K562 (cell line): Measurements from ENCODE around the gene HELZ. TPM values are rescaled to one million over a fixed set of nuclear protein-coding genes. Genes with fewer than 3 reads are reported as not detected.
A peak's percentile ranks its signal among the peaks of the same experiment; 100 is the strongest.

Experiments used
- ATAC-seq: fragments of 200-7000 bp; cut with Tn5 transposase; 3 replicates; pipeline ENCODE4 v1.9.1; 2020; ENCODE audit warnings: moderate library complexity
- BruUV-seq: library from RNA; stranded (reverse); fragments of 400-500 nt; replicated peaks from 2 replicates; lab custom pipeline; 2021; lab: Mats Ljungman, UMichigan
- CTCF ChIA-PET: fragments of 300-600 bp; formaldehyde crosslinking; extraction: SDS; loops from one replicate; lab custom pipeline; 2021; ENCODE audit warnings: low intra/inter-chr PET ratio; lab: Yijun Ruan, JAX
- POLR2A ChIA-PET: fragments of 300-600, 350-650 bp; sonication (Branson Sonifier 250); formaldehyde crosslinking; extraction: SDS; loops from one replicate; lab custom pipeline; 2021; ENCODE audit warnings: antibody characterized with exemption, inconsistent platforms; lab: Yijun Ruan, JAX
- DNase-seq, 4 experiments: peaks; one replicate each; pipeline versions ENCODE4 v3.0.0 to v3.0.0-alpha.2; 2011 to 2018; ENCODE audit warnings: low spot score in 3 of 4, mixed read lengths in 3 of 4; ENCODE audit errors: extremely low read depth in 1 of 4
- FAIRE-seq: peaks from 2 replicates; lab custom pipeline; 2011; peaks lifted over from hg19 to GRCh38; lab: Jason Lieb, UNC
- H2AFZ ChIP-seq: 2 replicates; pipeline ENCODE4 v1.6.0; 2011; ENCODE audit warnings: low read depth, low read length, control low read depth, inconsistent platforms
- H3K27ac ChIP-seq: fragments of 200-600 bp; 3 replicates; pipeline ENCODE4 v1.8.0; 2011; ENCODE audit warnings: low read depth, mild to moderate bottlenecking, control low read depth, inconsistent platforms, low read length, moderate library complexity, mixed read lengths; ENCODE audit errors: extremely low read depth
- H3K27me3 ChIP-seq, 2 experiments: fragments of 300-600 bp in 1 of 2; 2 replicates in 1 of 2; 3 replicates in 1 of 2; pipeline versions ENCODE4 v1.6.0 to v1.8.0; 2011; ENCODE audit warnings: inconsistent platforms in 2 of 2, low read length in 2 of 2, mild to moderate bottlenecking in 1 of 2, mixed read lengths in 1 of 2, moderate library complexity in 1 of 2; ENCODE audit not compliant: control insufficient read depth in 2 of 2, insufficient read depth in 2 of 2
- H3K36me3 ChIP-seq: fragments of 300-600 bp; 3 replicates; pipeline ENCODE4 v1.8.0; 2011; ENCODE audit warnings: mild to moderate bottlenecking, low read length, inconsistent platforms; ENCODE audit not compliant: control insufficient read depth, insufficient read depth
- H3K4me1 ChIP-seq, 2 experiments: fragments of 200-600 bp in 1 of 2; replicated peaks in 1 of 2; 2 replicates in 1 of 2; 3 replicates in 1 of 2; pipeline versions ENCODE4 v1.5.1 to v1.8.0; 2011; ENCODE audit warnings: inconsistent platforms in 2 of 2, low read length in 2 of 2, mild to moderate bottlenecking in 1 of 2, mixed read lengths in 1 of 2, moderate library complexity in 1 of 2; ENCODE audit not compliant: control insufficient read depth in 2 of 2, insufficient read depth in 2 of 2
- H3K4me2 ChIP-seq: 2 replicates; pipeline ENCODE4 v1.6.1; 2011; ENCODE audit warnings: low read length, control low read depth, inconsistent platforms, mixed read lengths; ENCODE audit not compliant: insufficient read depth
- H3K4me3 ChIP-seq: fragments of 200-600 bp; sonication (generic), shearing (Covaris generic); 2 replicates; pipeline ENCODE4 v1.5.1; 2016; ENCODE audit warnings: control low read depth, inconsistent platforms
- H3K79me2 ChIP-seq: fragments of 200-600 bp; 3 replicates; pipeline ENCODE4 v1.8.0; 2011; ENCODE audit warnings: low read length, inconsistent platforms; ENCODE audit not compliant: control insufficient read depth, insufficient read depth
- H3K9ac ChIP-seq, 2 experiments: 2 replicates each; pipeline versions ENCODE4 v1.6.0 to v1.6.1; 2011; ENCODE audit warnings: low read depth in 2 of 2, low read length in 2 of 2, control low read depth in 1 of 2, inconsistent platforms in 1 of 2, mild to moderate bottlenecking in 1 of 2, mixed read lengths in 1 of 2; ENCODE audit not compliant: insufficient read depth in 1 of 2
- H3K9me1 ChIP-seq: one replicate; pipeline ENCODE4 v1.6.0; 2011; ENCODE audit warnings: inconsistent platforms, mild to moderate bottlenecking, low read length, moderate library complexity; ENCODE audit not compliant: control insufficient read depth, insufficient read depth
- H3K9me3 ChIP-seq: replicated peaks from 2 replicates; pipeline ENCODE4 v1.5.1; 2011; ENCODE audit warnings: low read depth, low read length, inconsistent platforms; ENCODE audit not compliant: control insufficient read depth, insufficient read depth
- H4K20me1 ChIP-seq: replicated peaks from 2 replicates; pipeline ENCODE4 v1.6.1; 2011; ENCODE audit warnings: low read length, inconsistent platforms, mixed read lengths; ENCODE audit not compliant: control insufficient read depth, insufficient read depth
- ARID1B ChIP-seq: fragments of 450-650 bp; IDR thresholded peaks from 2 replicates; pipeline ENCODE4 v1.6.1; 2016; ENCODE audit warnings: antibody characterized with exemption, mild to moderate bottlenecking, inconsistent platforms
- ATF3 ChIP-seq, 2 experiments: fragments of 450-650 bp in 1 of 2; sonication (generic) in 1 of 2; formaldehyde crosslinking in 1 of 2; IDR thresholded peaks in 1 of 2; conservative IDR thresholded peaks in 1 of 2; 2 replicates each; pipeline versions ENCODE4 v1.6.1 to v1.8.1; 2016 to 2023; ENCODE audit warnings: mild to moderate bottlenecking in 2 of 2, moderate library complexity in 2 of 2, inconsistent platforms in 1 of 2, missing genetic modification reagents in 1 of 2
- BCOR ChIP-seq: fragments of 450-650 bp; IDR thresholded peaks from 2 replicates; pipeline ENCODE4 v1.6.1; 2016
- BHLHE40 ChIP-seq: IDR thresholded peaks from 2 replicates; pipeline ENCODE4 v1.6.1; 2011; ENCODE audit warnings: low read length, improper control_type of control experiment
- DPF2 ChIP-seq: fragments of 450-650 bp; IDR thresholded peaks from 2 replicates; pipeline ENCODE4 v1.6.1; 2016
- FUS ChIP-seq: fragments of 200-400 bp; formaldehyde crosslinking; optimal IDR thresholded peaks from 2 replicates; pipeline ENCODE3; 2017; ENCODE audit warnings: low read depth, low read length
- HDAC3 ChIP-seq: fragments of 450-650 bp; IDR thresholded peaks from 2 replicates; pipeline ENCODE4 v1.6.1; 2018; ENCODE audit warnings: borderline replicate concordance, mild to moderate bottlenecking, moderate library complexity; ENCODE audit not compliant: partially characterized antibody
- HDAC8 ChIP-seq: fragments of 450-650 bp; IDR thresholded peaks from 2 replicates; pipeline ENCODE4 v1.6.1; 2016; ENCODE audit warnings: mild to moderate bottlenecking, missing genetic modification characterization, moderate library complexity, missing compliant biosample characterization
- IRF2 ChIP-seq: sonication (generic); formaldehyde crosslinking; IDR thresholded peaks from 2 replicates; pipeline ENCODE4 v1.8.1; 2022; ENCODE audit warnings: mild to moderate bottlenecking, missing genetic modification reagents
- KLF13 ChIP-seq: fragments of 450-650 bp; IDR thresholded peaks from 2 replicates; pipeline ENCODE4 v1.6.1; 2016; ENCODE audit warnings: missing genetic modification characterization, low read depth, mild to moderate bottlenecking, missing compliant biosample characterization, moderate library complexity, borderline replicate concordance
- L3MBTL2 ChIP-seq: fragments of 450-650 bp; IDR thresholded peaks from 2 replicates; pipeline ENCODE4 v1.6.1; 2016; ENCODE audit warnings: mild to moderate bottlenecking, moderate library complexity
- NEUROD1 ChIP-seq: fragments of 150-350 bp; IDR thresholded peaks from 2 replicates; pipeline ENCODE4 v1.6.1; 2014; ENCODE audit warnings: borderline replicate concordance, low read length, low read depth; ENCODE audit not compliant: partially characterized antibody
- NFIX ChIP-seq: fragments of 250-450 bp; sonication (Bioruptor Pico); IDR thresholded peaks from 2 replicates; pipeline ENCODE4 v1.4.0; 2020; ENCODE audit warnings: low read depth, mild to moderate bottlenecking, moderate library complexity
- PRPF4 ChIP-seq: fragments of 200-400 bp; formaldehyde crosslinking; IDR thresholded peaks from one replicate; pipeline ENCODE4 v1.6.1; 2017; ENCODE audit warnings: low read length, low read depth, mild to moderate bottlenecking; ENCODE audit not compliant: insufficient read depth, poor library complexity, severe bottlenecking
- SMARCA4 ChIP-seq: fragments of 450-650 bp; IDR thresholded peaks from 2 replicates; pipeline ENCODE4 v1.6.1; 2016
- UBTF ChIP-seq, 2 experiments: IDR thresholded peaks; 2 replicates each; pipeline ENCODE4 v1.6.1; 2012; ENCODE audit warnings: improper control_type of control experiment in 2 of 2, low read depth in 2 of 2, low read length in 2 of 2, borderline replicate concordance in 1 of 2
- ZBTB7A ChIP-seq: IDR thresholded peaks from 2 replicates; pipeline ENCODE4 v1.6.1; 2011; ENCODE audit warnings: low read depth, mild to moderate bottlenecking, low read length, moderate library complexity, borderline replicate concordance; ENCODE audit not compliant: control insufficient read depth
- ZNF282 ChIP-seq: sonication (generic); formaldehyde crosslinking; IDR thresholded peaks from 2 replicates; pipeline ENCODE4 v1.8.1; 2023; ENCODE audit warnings: missing genetic modification reagents
- WGBS: fragments of 100-300 bp; shearing (Covaris generic); methylation state at CpG from one replicate; pipeline ENCODE4 v1.1.6; 2016; ENCODE audit warnings: low coverage, mixed read lengths; ENCODE audit not compliant: insufficient coverage; ENCODE audit errors: missing lambda C conversion rate; 5-methylcytosine and 5-hydroxymethylcytosine counted together
- in situ Hi-C: fragments of 300-500 bp; cut with MboI; formaldehyde crosslinking; loops from 4 replicates; pipeline ENCODE4 v1.15.0; 2018; ENCODE audit warnings: inconsistent platforms, mixed read lengths
- intact Hi-C: fragments of 100-400 bp; cut with micrococcal nuclease; formaldehyde crosslinking; loops from 2 replicates; pipeline ENCODE4 v1.14.2; 2022
- polyA plus RNA-seq, 8 experiments: library from polyadenylated mRNA; depleted of rRNA in 4 of 8; stranded (reverse) in 5 of 8; unstranded in 3 of 8; fragments of >200 nt; fragmentation: Nextera tagmentation in 2 of 8; fragmentation: Illumina TruSeq in 1 of 8; extraction: Ambion mirVana in 2 of 8; extraction: Trizol in 1 of 8; gene quantifications; 2 replicates each; pipeline versions ENCODE4 v1.2.1 to v1.2.3, GENCODE V29; 2011 to 2014; ENCODE audit warnings: inconsistent platforms in 1 of 8, missing spikeins in 1 of 8
- total RNA-seq, 7 experiments: library from RNA; depleted of rRNA in 6 of 7; stranded (reverse); fragments of >200 nt in 6 of 7; fragmentation: Illumina TruSeq in 2 of 7; extraction: Trizol in 2 of 7; gene quantifications; 2 replicates each; pipeline versions ENCODE4 v1.2.1 to v1.2.3, GENCODE V29; 2011 to 2021; ENCODE audit warnings: low replicate concordance in 1 of 7

HELZ gene
- total and polyA plus RNA-seq, 9 of the 15 experiments (the other 6 are each of a cell fraction or from before 2014, with no cell fraction given), result 5.2 to 39.8 (median 17.3) TPM

GRCh38 chr17:67246653-67247415 lies 1.8 kb upstream of the HELZ start:
- Histone ChIP-seq H3K4me3 (peak overlapping the region; percentile 86; the same call in 1 of the 2 replicates), H3K79me2 (peaks cover 31% of the 10 kb centered on the region), H3K4me2 (peak overlapping the region; percentile 76), H3K9me3 (no peaks in the 10 kb centered on the region), H3K9me1 (no peaks in the 10 kb centered on the region), H4K20me1 (no peaks in the 10 kb centered on the region; the same call in 1 of the 2 replicates), H3K27ac (no peak overlapping the region), H2AFZ (peak overlapping the region; percentile 89), H3K27me3 (no peaks in the 10 kb centered on the region), H3K9ac (peak overlapping the region in 1 of 2 experiments; percentile 45; a peak in 1 of 4 replicates), H3K36me3 (peaks cover 1% of the 10 kb centered on the region; the same call in 1 of the 3 replicates), H3K4me1 (peaks cover 6 to 19% of the 10 kb centered on the region in 2 experiments; a peak in 4 of 5 replicates)
- no TSS peak for BruUV-seq
- ATAC-seq (peak; percentile 9; the same call in 2 of the 3 replicates), FAIRE-seq (peak; percentile 67), DNase-seq (peak; percentile 43 to 69 (median 48))
- in situ Hi-C loops, result no loop called here
- WGBS, result 28% methylated on average over 17 of the region's 17 CpGs
- ChIA-PET POLR2A (no interaction called here), CTCF (no interaction called here)
- intact Hi-C loops, result no loop called here
- TF ChIP-seq DPF2 (peak; percentile 46; the same call in 1 of the 2 replicates), KLF13 (tag) (no peak), BHLHE40 (peak; percentile 58), HDAC8 (tag) (no peak), UBTF (IDR thresholded peaks at IDR 0.05; ENCODE audit: borderline replicate concordance in 1 of 2, low read depth in 2 of 2, low read length in 2 of 2) (0 out of 4 replicates have a peak, but pooled peaks of 1 of the 2 experiments have one; percentile 70), FUS (no peak), BCOR (0 out of 2 replicates have a peak, but pooled peaks have one; percentile 13), SMARCA4 (0 out of 2 replicates have a peak, but pooled peaks have one; percentile 41), L3MBTL2 (peak; percentile 78), NFIX (CRISPR knock-in tag) (no peak), ZNF282 (CRISPR knock-in tag) (no peak), ARID1B (peak; percentile 44; the same call in 1 of the 2 replicates), HDAC3 (no peak), ATF3 (IDR thresholded peaks at IDR 0.05) (peak; percentile 76), ATF3 (CRISPR knock-in tag; conservative IDR thresholded peaks at IDR 0.05) (no peak), PRPF4 (no peak), ZBTB7A (peak; percentile 35; the same call in 1 of the 2 replicates), IRF2 (CRISPR knock-in tag) (no peak), NEUROD1 (no peak)
